Stimulated activated CD4-positive, alpha-beta T cell treated with anti-CD3 and anti-CD28 coated beads, TNF-alpha, amount 100 ng/mL, for 48 hours (primary cell): ENCODE measurements around the gene CHST9.
"Not testable (repeated sequence)": the region's sequence is repeated elsewhere in the genome, so short reads cannot be mapped to it uniquely, and the experiment has no call there.

ENCODE experiments used
- DNase-seq, 3 donors: peaks; one replicate each; pipeline ENCODE4 v3.0.0-alpha.2; 2020; ENCODE audit warnings: low read depth in 3 of 3

The CHST9 gene

GRCh38 chr18:27171993-27172392, 13.1 kb downstream of the CHST9 start:
- no peak for DNase-seq

DNA sequence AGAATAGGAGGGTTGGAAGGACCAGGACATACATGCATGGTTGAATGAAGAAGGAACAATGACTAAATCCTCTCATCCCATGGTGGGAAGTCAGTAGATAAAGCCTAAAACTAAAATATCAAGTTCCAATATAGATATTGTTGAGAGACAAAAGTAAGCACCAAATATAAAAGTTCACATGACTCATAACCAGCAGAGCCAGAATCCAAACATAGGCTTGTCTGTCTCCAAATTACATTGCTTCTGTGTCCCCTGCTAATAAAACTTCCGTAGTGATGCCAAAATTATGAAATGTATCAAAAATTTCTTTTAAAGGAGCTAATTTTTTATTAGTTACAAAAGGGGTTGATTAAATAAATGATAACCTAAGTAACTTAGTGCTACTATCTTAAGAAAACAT, 19.7 kb downstream of the CHST9 start:
- DNase-seq, result no peak

- DNase-seq, result no peak
Observed at GRCh38 chr18:27164905-27165304, 20.2 kb downstream of the CHST9 start.

GRCh38 chr18:27163197-27163716, 21.9 kb downstream of the CHST9 start:
- not testable (repeated sequence) for DNase-seq

GRCh38 chr18:27149240-27149639, 35.9 kb downstream of the CHST9 start:
- not testable (repeated sequence) for DNase-seq

DNA sequence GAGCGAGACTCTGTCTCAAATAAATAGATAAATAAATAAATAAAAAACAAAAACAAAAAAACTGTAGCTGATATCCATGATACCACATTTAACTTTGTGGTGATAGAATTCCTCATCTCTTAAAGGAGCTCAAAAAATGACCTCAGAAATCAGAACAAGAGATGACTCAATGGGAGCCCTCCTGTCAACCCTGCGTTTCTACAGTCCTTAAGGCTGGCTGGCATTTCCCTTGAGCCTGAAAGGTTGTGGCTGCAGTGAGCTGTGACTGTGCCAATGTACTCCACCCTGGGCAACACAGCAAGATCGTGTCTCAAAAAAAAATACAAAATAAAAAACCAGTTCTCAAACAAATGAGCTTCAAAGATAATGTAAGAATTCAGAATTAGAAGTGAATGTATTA, 40.4 kb downstream of the CHST9 start:
- no peak for DNase-seq

GRCh38 chr18:27143580-27144287, 41.4 kb downstream of the CHST9 start:
- no peak for DNase-seq

- no peak for DNase-seq
Observed at GRCh38 chr18:27142891-27143290, 42.2 kb downstream of the CHST9 start.

- no peak for DNase-seq
Observed at GRCh38 chr18:27141876-27142275, 43.2 kb downstream of the CHST9 start.

DNA sequence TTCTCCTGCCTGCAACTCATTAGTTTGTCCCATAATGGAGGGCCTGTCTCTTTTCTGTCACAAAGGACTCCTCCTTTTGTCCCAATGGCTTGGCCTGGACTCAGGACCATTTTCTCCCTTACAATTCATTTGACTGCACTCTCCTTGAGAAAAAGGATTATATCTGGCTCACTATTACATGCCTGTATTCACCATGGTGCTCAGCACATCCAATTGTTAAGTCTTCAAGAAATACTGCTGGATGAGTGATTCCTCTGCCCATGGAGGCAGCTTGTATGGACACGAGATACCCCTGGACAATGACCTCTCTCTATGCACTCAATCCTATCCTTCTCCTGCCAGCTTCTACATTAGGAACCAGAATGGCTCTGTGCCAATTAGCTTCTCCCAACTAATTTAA, 47.0 kb downstream of the CHST9 start:
- no peak for DNase-seq

DNA sequence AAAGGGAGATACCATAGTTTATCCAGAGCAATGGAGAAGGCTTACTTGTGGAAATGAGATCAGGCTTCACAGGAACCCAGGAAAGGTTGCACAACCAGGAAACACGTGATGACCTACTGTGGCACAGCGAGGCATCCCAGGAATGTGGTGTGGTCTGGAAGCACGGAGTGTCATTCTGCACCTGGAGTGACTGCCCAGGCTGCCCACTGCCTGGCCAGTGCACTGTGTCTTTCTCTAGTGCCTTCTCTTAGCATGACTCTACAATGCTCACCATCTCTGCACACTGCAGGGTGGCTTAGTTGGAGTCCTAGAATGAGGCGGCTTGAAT, 48.9 kb downstream of the CHST9 start:
- DNase-seq, result no peak

GRCh38 chr18:27135504-27136207, 49.5 kb downstream of the CHST9 start:
- DNase-seq, result no peak

DNA sequence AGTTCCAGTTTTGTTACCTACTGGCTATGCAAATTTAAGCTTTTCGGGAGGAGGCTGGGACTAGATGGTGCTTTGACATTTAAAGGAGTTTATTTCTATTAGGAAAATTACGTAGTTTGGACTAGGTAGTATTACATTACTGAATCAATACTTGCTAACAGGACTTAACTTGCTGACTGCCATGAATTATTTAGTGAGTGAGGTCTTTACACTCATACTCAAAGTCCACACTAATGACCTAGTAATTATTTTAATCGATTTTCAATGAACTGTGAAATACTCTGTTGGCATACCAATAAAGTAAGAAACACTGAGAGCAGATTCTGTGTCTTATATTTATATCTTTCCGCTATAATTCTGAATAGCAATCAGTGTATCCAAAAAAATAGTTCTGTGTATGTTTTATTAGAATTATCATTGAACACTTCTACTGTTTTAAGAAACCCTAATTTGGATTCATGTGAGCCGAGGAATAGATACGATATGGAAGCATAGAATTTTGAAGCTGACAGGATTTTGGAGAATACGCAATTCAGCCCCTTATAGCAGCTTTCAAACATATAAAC, 55.0 kb downstream of the CHST9 start:
- no peak for DNase-seq

DNA sequence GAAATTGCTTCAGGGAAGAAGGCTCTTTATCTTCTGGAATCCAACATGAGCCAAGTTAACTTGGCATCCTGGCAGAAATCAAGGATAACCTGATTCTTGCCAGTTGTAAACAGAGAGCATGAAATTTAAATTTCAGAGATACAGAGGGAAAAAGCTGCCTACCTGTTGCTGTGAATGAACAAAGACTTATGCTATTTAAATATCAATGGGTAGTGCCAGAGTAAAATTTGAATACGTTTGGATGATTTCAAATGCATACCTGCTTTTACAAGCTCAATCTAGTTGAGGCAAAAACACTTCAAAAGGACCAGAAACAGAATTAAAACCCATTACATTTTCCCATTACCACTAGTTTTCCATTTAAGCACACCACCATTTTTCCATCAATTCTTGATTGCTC, 60.9 kb downstream of the CHST9 start:
- DNase-seq, result no peak

DNA sequence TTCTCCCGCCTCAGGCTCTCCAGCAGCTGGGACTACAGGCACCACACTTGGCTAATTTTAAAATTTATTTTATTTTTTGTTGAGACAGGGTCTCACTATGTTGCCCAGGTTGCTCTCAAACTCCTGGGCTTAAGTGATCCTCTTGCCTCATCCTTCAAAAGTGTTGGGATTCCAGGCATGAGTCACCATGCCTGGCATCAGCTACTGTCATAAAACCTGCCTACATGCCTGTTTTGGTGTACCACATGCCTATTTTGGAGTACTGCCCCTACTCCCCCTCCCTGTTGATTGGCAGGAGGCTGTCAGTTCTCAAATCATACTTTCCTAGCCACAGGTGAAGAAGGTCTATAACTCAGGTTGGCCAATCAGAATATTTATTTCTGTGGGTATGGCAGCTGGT, 64.0 kb downstream of the CHST9 start:
- DNase-seq, result no peak

DNA sequence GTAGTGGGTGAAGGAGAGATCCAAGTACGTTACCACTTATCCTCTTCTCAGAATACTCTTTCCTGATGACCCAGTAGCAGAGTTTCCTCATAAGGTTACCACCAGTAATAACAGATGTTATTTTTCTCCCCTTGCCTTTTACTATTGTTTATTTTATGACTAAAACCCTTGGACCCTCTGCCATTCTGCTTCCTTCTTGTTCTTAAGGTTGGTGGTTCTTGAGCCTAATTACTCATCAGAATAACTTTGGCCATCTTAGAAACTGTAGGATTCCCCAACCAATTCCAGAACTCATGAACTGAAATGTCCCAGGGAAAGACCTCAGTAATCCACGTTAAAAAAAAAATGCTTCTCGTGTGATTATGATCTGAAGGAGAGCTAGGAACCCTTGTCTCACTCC, 64.9 kb downstream of the CHST9 start:
- DNase-seq, result no peak

GRCh38 chr18:27118973-27119372, 66.1 kb downstream of the CHST9 start:
- no peak for DNase-seq

GRCh38 chr18:27114842-27115241, 70.3 kb downstream of the CHST9 start:
- no peak for DNase-seq

GRCh38 chr18:27113358-27113757, 71.8 kb downstream of the CHST9 start:
- no peak for DNase-seq

- DNase-seq, result no peak
Observed at GRCh38 chr18:27110319-27110718, 74.8 kb downstream of the CHST9 start.

- DNase-seq, result no peak
Observed at GRCh38 chr18:27109451-27109850, 75.7 kb downstream of the CHST9 start.

DNA sequence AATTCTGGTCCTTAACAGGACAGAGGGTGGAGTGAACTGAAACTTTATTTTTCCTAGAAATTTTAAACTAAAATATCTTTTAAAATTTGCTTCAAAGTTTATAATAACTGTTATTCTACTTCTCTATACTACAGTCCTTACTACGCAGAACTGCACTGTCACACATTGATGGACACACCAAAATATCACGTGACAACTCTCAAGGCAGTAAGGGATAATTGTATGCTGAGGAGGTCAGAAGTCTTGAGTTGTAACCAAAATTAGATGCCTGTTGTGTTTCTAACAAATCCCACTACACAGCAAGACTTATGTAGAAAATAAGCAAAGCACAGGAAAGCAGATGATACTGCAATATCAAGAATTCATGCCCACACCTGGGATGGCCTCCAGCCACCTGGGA, 76.3 kb downstream of the CHST9 start:
- no peak for DNase-seq

DNA sequence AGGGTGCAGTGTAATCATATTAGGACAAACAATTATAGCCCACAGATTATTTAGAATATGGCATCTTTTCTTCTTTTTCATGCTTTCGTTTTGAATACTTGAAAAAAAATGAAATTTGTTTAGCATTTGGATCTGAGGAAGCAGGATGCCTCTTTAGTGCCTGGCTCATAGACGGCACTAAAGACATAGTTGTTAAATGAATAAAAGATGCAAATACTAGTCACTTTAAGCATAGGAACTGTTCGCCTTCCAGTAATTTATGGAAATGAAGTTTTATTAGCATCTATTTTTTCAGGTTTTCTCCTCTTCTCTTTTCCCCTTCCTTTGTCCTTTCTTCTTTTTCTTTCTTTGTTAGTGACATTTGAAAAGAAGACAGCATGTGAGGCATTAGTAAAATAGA, 80.4 kb downstream of the CHST9 start:
- DNase-seq, result no peak
